ENCODE data around the gene KLF4.

Gene KLF4

GRCh38 chr9:107464516-107464915 is 25.1 kb downstream of the KLF4 start:
- DNase-seq: no peak
- in situ Hi-C loops (cut with HindIII; ENCODE audit: low pct_ligation_motif_present, low pct_unique_long_range_greater_than_20kb, low sequenced_read_pairs): no loop called here

GRCh38 chr9:107462691-107463090 is 26.9 kb downstream of the KLF4 start:
- in situ Hi-C loops (cut with HindIII; ENCODE audit: low pct_ligation_motif_present, low pct_unique_long_range_greater_than_20kb, low sequenced_read_pairs): no loop called here

GRCh38 chr9:107460153-107461023 is 29.2 kb downstream of the KLF4 start:
- in situ Hi-C loops (cut with HindIII; ENCODE audit: low pct_ligation_motif_present, low pct_unique_long_range_greater_than_20kb, low sequenced_read_pairs): no loop called here

More at GRCh38 chr9:107462691-107463090, 26.9 kb downstream of the KLF4 start:
- DNase-seq: no peak

GRCh38 chr9:107455425-107456135 is 34.0 kb downstream of the KLF4 start:
- in situ Hi-C loops (cut with HindIII; ENCODE audit: low pct_ligation_motif_present, low pct_unique_long_range_greater_than_20kb, low sequenced_read_pairs): no loop called here
- no peak for DNase-seq

More at GRCh38 chr9:107460153-107461023, 29.2 kb downstream of the KLF4 start:
- no peak for DNase-seq

- no peak for DNase-seq
- in situ Hi-C loops (cut with HindIII; ENCODE audit: low pct_ligation_motif_present, low pct_unique_long_range_greater_than_20kb, low sequenced_read_pairs): no loop called here
Observed at GRCh38 chr9:107453479-107453878, 36.1 kb downstream of the KLF4 start.

- no peak for DNase-seq
- in situ Hi-C loops (cut with HindIII; ENCODE audit: low pct_ligation_motif_present, low pct_unique_long_range_greater_than_20kb, low sequenced_read_pairs): no loop called here
Observed at GRCh38 chr9:107447834-107448233, 41.7 kb downstream of the KLF4 start.

- in situ Hi-C loops (cut with HindIII; ENCODE audit: low pct_ligation_motif_present, low pct_unique_long_range_greater_than_20kb, low sequenced_read_pairs): no loop called here
- no peak for DNase-seq
Observed at GRCh38 chr9:107447081-107447480, 42.5 kb downstream of the KLF4 start.

GRCh38 chr9:107446491-107446890 is 43.1 kb downstream of the KLF4 start:
- DNase-seq: no peak
- in situ Hi-C loops (cut with HindIII; ENCODE audit: low pct_ligation_motif_present, low pct_unique_long_range_greater_than_20kb, low sequenced_read_pairs): no loop called here

- in situ Hi-C loops (cut with HindIII; ENCODE audit: low pct_ligation_motif_present, low pct_unique_long_range_greater_than_20kb, low sequenced_read_pairs): no loop called here
Observed at GRCh38 chr9:107443786-107444185, 45.8 kb downstream of the KLF4 start.

GRCh38 chr9:107439991-107440456 is 49.5 kb downstream of the KLF4 start:
- in situ Hi-C loops (cut with HindIII; ENCODE audit: low pct_ligation_motif_present, low pct_unique_long_range_greater_than_20kb, low sequenced_read_pairs): no loop called here
- DNase-seq: no peak

More at GRCh38 chr9:107443786-107444185, 45.8 kb downstream of the KLF4 start:
- DNase-seq: no peak

GRCh38 chr9:107438211-107439031 is 51.1 kb downstream of the KLF4 start:
- no peak for DNase-seq
- in situ Hi-C loops (cut with HindIII; ENCODE audit: low pct_ligation_motif_present, low pct_unique_long_range_greater_than_20kb, low sequenced_read_pairs): no loop called here

GRCh38 chr9:107437716-107438115 is 51.9 kb downstream of the KLF4 start:
- no peak for DNase-seq

GRCh38 chr9:107435415-107435814 is 54.2 kb downstream of the KLF4 start:
- in situ Hi-C loops (cut with HindIII; ENCODE audit: low pct_ligation_motif_present, low pct_unique_long_range_greater_than_20kb, low sequenced_read_pairs): no loop called here
- no peak for DNase-seq

More at GRCh38 chr9:107437716-107438115, 51.9 kb downstream of the KLF4 start:
- in situ Hi-C loops (cut with HindIII; ENCODE audit: low pct_ligation_motif_present, low pct_unique_long_range_greater_than_20kb, low sequenced_read_pairs): no loop called here
